CD14-positive monocyte (primary cell): ENCODE measurements around the gene NUP62. TPM values are rescaled to one million over a fixed set of nuclear protein-coding genes. Genes with fewer than 3 reads are reported as not detected.

Experiments used
- DNase-seq, 3 donors: peaks; one replicate each; pipeline ENCODE4 v3.0.0-alpha.2; 2011 to 2022
- H2AFZ ChIP-seq: 2 replicates; pipeline ENCODE4 v1.6.0; 2012; ENCODE audit warnings: mild to moderate bottlenecking, low read depth, low read length, inconsistent platforms; ENCODE audit not compliant: insufficient read depth, poor library complexity, severe bottlenecking
- H3K27ac ChIP-seq, 2 donors: 1 replicate in 1 of 2; 2 replicates in 1 of 2; pipeline ENCODE4 v1.5.1; 2012 to 2013; ENCODE audit warnings: low read length in 2 of 2, control low read depth in 1 of 2, inconsistent platforms in 1 of 2, low read depth in 1 of 2, mild to moderate bottlenecking in 1 of 2
- H3K27me3 ChIP-seq, 2 donors: one replicate each; pipeline versions ENCODE4 v1.6.0 to v1.6.1; 2011 to 2013; ENCODE audit warnings: low read length in 2 of 2; ENCODE audit not compliant: control insufficient read depth in 2 of 2, insufficient read depth in 2 of 2
- H3K36me3 ChIP-seq, 2 donors: replicated peaks in 1 of 2; 1 replicate in 1 of 2; 2 replicates in 1 of 2; pipeline versions ENCODE4 v1.5.1 to v1.6.1; 2012 to 2013; ENCODE audit warnings: low read length in 2 of 2, control low read depth in 1 of 2, inconsistent platforms in 1 of 2, mild to moderate bottlenecking in 1 of 2; ENCODE audit not compliant: insufficient read depth in 2 of 2, control insufficient read depth in 1 of 2
- H3K4me1 ChIP-seq, 2 donors: 1 replicate in 1 of 2; 2 replicates in 1 of 2; pipeline versions ENCODE4 v1.5.1 to v1.6.1; 2012 to 2013; ENCODE audit warnings: low read length in 2 of 2, control low read depth in 1 of 2, inconsistent platforms in 1 of 2, mild to moderate bottlenecking in 1 of 2, moderate library complexity in 1 of 2; ENCODE audit not compliant: insufficient read depth in 2 of 2, control insufficient read depth in 1 of 2
- H3K4me2 ChIP-seq: replicated peaks from 2 replicates; pipeline ENCODE3; 2012; ENCODE audit warnings: low read length, moderate library complexity, mild to moderate bottlenecking; ENCODE audit not compliant: poor library complexity, severe bottlenecking; ENCODE audit errors: extremely low read depth
- H3K4me3 ChIP-seq, 3 experiments: fragments of 200-600 bp in 1 of 3; sonication (generic) in 1 of 3; replicated peaks in 1 of 3; 1 replicate in 2 of 3; 2 replicates in 1 of 3; pipeline ENCODE4 v1.5.1; 2011 to 2013; ENCODE audit warnings: low read length in 3 of 3, mild to moderate bottlenecking in 3 of 3, control low read depth in 2 of 3, low read depth in 2 of 3, inconsistent platforms in 1 of 3, moderate library complexity in 1 of 3
- H3K79me2 ChIP-seq: 2 replicates; pipeline ENCODE4 v1.6.0; 2012; ENCODE audit warnings: mild to moderate bottlenecking, control low read depth, inconsistent platforms, low read length, moderate library complexity; ENCODE audit not compliant: insufficient read depth
- H3K9ac ChIP-seq: 2 replicates; pipeline ENCODE4 v1.6.0; 2017; ENCODE audit warnings: low read length, mild to moderate bottlenecking; ENCODE audit not compliant: insufficient read depth, poor library complexity, severe bottlenecking
- H3K9me3 ChIP-seq, 2 donors: replicated peaks in 1 of 2; 1 replicate in 1 of 2; 2 replicates in 1 of 2; pipeline versions ENCODE4 v1.5.1 to v1.6.1; 2012 to 2013; ENCODE audit warnings: low read length in 2 of 2, control low read depth in 1 of 2; ENCODE audit not compliant: control insufficient read depth in 1 of 2, insufficient read depth in 1 of 2
- H4K20me1 ChIP-seq: 2 replicates; pipeline ENCODE4 v1.6.0; 2012; ENCODE audit warnings: mild to moderate bottlenecking, low read length, control low read depth, moderate library complexity; ENCODE audit not compliant: insufficient read depth
- H3K27ac Mint-ChIP-seq, 7 donors: one replicate each; pipeline ENCODE4 v1.8.0; 2020; ENCODE audit warnings: mild to moderate bottlenecking in 7 of 7, mixed read lengths in 7 of 7, moderate library complexity in 6 of 7, inconsistent platforms in 2 of 7
- H3K27me3 Mint-ChIP-seq, 3 donors: one replicate each; pipeline ENCODE4 v1.8.0; 2021 to 2022; ENCODE audit warnings: low read depth in 3 of 3, mild to moderate bottlenecking in 3 of 3, mixed read lengths in 3 of 3, moderate library complexity in 3 of 3, inconsistent platforms in 1 of 3
- H3K36me3 Mint-ChIP-seq, 2 donors: one replicate each; pipeline ENCODE4 v1.8.0; 2020; ENCODE audit warnings: mixed read lengths in 2 of 2, inconsistent platforms in 1 of 2, mild to moderate bottlenecking in 1 of 2
- H3K4me1 Mint-ChIP-seq: one replicate; pipeline ENCODE4 v1.8.0; 2020; ENCODE audit warnings: mild to moderate bottlenecking, mixed read lengths
- H3K4me3 Mint-ChIP-seq, 2 donors: one replicate each; pipeline ENCODE4 v1.8.0; 2020; ENCODE audit warnings: mild to moderate bottlenecking in 2 of 2, mixed read lengths in 2 of 2, moderate library complexity in 1 of 2
- H3K9me3 Mint-ChIP-seq, 7 donors: one replicate each; pipeline ENCODE4 v1.8.0; 2020 to 2022; ENCODE audit warnings: mixed read lengths in 7 of 7, mild to moderate bottlenecking in 6 of 7, moderate library complexity in 6 of 7, inconsistent platforms in 2 of 7
- WGBS: methylation state at CpG from one replicate; pipeline ENCODE4 v1.1.5; 2013; ENCODE audit warnings: missing lambda C conversion rate; ENCODE audit not compliant: insufficient coverage; 5-methylcytosine and 5-hydroxymethylcytosine counted together
- intact Hi-C, 2 donors: fragments of 100-400 bp; cut with micrococcal nuclease; formaldehyde crosslinking; loops; one replicate each; pipeline versions ENCODE4 v1.15.0 to v1.15.1; 2023
- polyA plus RNA-seq, 3 donors: library from polyadenylated mRNA; depleted of rRNA in 1 of 3; unstranded in 2 of 3; stranded (reverse) in 1 of 3; fragments of 300-500 nt in 2 of 3; fragments of >200 nt in 1 of 3; fragmentation: Illumina TruSeq in 2 of 3; gene quantifications; 1 replicate in 2 of 3; 2 replicates in 1 of 3; pipeline ENCODE4 v1.2.3, GENCODE V29; 2012 to 2021
- TF ChIP-seq, protein P1 (sequence below): fragments of 200-600 bp; IDR thresholded peaks from one replicate; pipeline ENCODE4 v1.8.0; 2022; ENCODE audit warnings: antibody characterized with exemption, mild to moderate bottlenecking

NUP62 gene
- polyA plus RNA-seq, 3 donors: 32.3 to 62.2 (median 48.6) TPM

DNA sequence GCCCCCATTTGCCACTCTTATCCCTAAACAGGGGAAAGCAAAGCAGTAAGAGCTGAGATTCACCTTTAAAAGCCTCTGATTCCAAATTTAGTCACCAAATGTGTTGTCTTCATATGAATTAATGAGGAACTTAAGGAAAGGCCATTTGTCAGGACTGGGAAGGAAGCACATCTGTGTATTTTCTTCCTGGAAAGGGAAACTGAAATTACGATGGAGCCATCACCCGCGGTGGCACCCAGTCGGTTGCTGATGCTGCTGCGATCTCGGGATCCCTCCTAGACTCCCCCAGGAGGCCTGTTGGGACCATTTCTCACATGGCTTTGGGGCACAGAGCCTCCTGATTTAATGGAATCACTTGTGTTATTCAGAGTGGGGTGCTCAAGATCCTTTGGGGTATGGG is 25.2 kb downstream of the NUP62 start:
- intact Hi-C loops: no loop called here
- Histone ChIP-seq H3K4me1 (peaks cover 21 to 36% of the 10 kb centered on the region in 2 donors), H3K9me3 (no peaks in the 10 kb centered on the region), H3K27ac (peak overlapping the region; percentile 66 to 84), H3K79me2 (peaks cover 24% of the 10 kb centered on the region), H3K9ac (peak overlapping the region; percentile 58), H3K4me3 (peak overlapping the region; percentile 30 to 78 (median 48)), H3K4me2 (peak overlapping the region; percentile 82), H2AFZ (peak overlapping the region; percentile 77), H3K36me3 (peaks cover 25 to 35% of the 10 kb centered on the region in 2 donors), H3K27me3 (no peaks in the 10 kb centered on the region), H4K20me1 (no peaks in the 10 kb centered on the region)
- Mint-ChIP-seq H3K36me3 (peaks cover 31 to 36% of the 10 kb centered on the region in 2 donors), H3K27me3 (peaks cover 1 to 17% (median 1%) of the 10 kb centered on the region in 3 donors), H3K4me1 (peaks cover 37% of the 10 kb centered on the region), H3K9me3 (no peaks in the 10 kb centered on the region), H3K27ac (peak overlapping the region; percentile 88 to 96 (median 92)), H3K4me3 (peak overlapping the region; percentile 82 to 93)
- 0% methylated on average over 3 of the region's 6 CpGs for WGBS
- peak; percentile 25 to 64 (median 49) for DNase-seq
- TF ChIP-seq, protein P1, sequence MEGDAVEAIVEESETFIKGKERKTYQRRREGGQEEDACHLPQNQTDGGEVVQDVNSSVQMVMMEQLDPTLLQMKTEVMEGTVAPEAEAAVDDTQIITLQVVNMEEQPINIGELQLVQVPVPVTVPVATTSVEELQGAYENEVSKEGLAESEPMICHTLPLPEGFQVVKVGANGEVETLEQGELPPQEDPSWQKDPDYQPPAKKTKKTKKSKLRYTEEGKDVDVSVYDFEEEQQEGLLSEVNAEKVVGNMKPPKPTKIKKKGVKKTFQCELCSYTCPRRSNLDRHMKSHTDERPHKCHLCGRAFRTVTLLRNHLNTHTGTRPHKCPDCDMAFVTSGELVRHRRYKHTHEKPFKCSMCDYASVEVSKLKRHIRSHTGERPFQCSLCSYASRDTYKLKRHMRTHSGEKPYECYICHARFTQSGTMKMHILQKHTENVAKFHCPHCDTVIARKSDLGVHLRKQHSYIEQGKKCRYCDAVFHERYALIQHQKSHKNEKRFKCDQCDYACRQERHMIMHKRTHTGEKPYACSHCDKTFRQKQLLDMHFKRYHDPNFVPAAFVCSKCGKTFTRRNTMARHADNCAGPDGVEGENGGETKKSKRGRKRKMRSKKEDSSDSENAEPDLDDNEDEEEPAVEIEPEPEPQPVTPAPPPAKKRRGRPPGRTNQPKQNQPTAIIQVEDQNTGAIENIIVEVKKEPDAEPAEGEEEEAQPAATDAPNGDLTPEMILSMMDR: no peak

DNA sequence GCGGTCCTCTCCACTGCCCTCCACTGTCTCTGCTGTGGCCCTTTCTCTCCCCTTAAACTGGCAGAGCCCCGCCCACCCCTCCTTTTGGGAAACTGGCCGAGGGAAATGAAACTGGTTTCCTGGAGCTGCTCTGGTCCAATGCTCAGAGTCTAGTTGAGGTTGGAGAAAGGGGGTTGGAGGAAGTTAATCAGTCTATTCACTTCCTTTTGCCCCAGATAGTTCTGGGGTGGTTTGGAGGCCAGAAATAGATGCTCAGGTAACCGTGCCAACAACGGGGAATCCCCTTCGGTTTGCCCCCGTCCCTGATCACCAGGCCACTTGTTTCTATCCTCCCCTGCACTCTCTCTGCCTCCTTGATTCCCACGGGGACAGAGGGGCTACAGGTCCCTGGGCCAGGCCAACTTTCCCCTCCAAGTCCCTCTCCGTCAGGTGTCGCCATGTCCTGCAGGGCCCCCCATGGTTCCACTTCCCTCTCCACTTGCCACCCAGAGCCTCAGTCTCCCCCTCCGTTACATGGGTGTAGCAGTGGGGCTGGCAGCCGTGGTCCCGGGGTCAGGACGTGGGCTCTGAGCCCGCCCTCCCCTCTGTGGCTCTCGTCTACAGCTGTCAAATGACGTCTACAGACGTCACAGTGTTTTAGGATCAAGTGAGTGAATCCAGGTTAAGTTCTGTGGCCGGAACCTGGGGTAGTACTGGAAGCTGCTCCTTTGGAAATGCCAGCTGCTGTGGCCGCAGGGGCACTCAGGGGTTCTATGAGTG is 32.3 kb downstream of the NUP62 start, which contains the start of gene IL4I1:
Gene IL4I1, minus strand, starts transcription at position 25 of the 759 bp plus-strand sequence. CDS start 727 bp downstream, outside the sequence.
- Mint-ChIP-seq H3K4me1 (peaks cover 44% of the 10 kb centered on the region), H3K9me3 (peaks cover 0 to 2% (median 0%) of the 10 kb centered on the region in 7 donors), H3K36me3 (peaks cover 3 to 13% of the 10 kb centered on the region in 2 donors), H3K4me3 (peak within 1 kb of the TSS; percentile 76 to 87), H3K27me3 (peaks cover 14 to 19% (median 17%) of the 10 kb centered on the region in 3 donors), H3K27ac (peak within 1 kb of the TSS; percentile 97 to 100 (median 99))
- Histone ChIP-seq H3K27ac (peak within 1 kb of the TSS; percentile 99 to 100), H3K9ac (peak within 1 kb of the TSS; percentile 83), H3K79me2 (no peaks in the 10 kb centered on the region), H3K4me3 (peak within 1 kb of the TSS; percentile 3 to 72 (median 38)), H3K4me2 (peak within 1 kb of the TSS; percentile 83), H2AFZ (no peak within 1 kb of the TSS), H3K4me1 (peaks cover 42 to 43% of the 10 kb centered on the region in 2 donors), H4K20me1 (no peaks in the 10 kb centered on the region), H3K27me3 (peaks cover 0 to 5% of the 10 kb centered on the region in 2 donors), H3K9me3 (no peaks in the 10 kb centered on the region), H3K36me3 (no peaks in the 10 kb centered on the region)
- intact Hi-C loops: loop anchor here in 1 of 2 donors (1.0 kb wide), 1 partner anchor 31 kb away; no protein-coding TSS in a partner anchor
- TF ChIP-seq, protein P1: no peak
- WGBS: 2% methylated on average over 11 of the region's 20 CpGs
- DNase-seq: peak; percentile 91
